Measurements from ENCODE around the gene DLX4.

DLX4 gene

DNA sequence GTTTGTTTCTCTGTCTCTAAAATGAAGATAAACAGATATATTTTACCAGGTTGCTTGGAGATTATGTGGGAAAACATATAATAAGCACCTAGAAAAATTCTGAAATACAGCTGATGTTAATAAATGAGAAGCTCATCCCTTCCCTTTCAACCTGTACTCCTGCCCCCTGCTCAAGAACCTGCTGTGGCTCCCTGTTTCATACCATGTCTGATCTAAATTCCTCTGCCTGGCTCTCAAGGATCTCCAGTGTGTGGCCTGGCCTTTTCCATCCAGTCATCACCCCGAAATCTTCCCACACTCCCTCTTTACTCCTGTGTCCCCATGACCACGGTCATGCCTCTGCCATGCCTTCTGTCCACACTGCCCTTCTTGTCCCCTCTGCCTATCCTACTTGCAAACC is 19.4 kb upstream of the DLX4 start:
- no peak for DNase-seq

GRCh38 chr17:49951362-49952082 is 17.5 kb upstream of the DLX4 start:
- no peak for DNase-seq

- peak; percentile 48 to 71 (median 60) for DNase-seq
Measured at GRCh38 chr17:49952209-49952911, 16.6 kb upstream of the DLX4 start.

DNA sequence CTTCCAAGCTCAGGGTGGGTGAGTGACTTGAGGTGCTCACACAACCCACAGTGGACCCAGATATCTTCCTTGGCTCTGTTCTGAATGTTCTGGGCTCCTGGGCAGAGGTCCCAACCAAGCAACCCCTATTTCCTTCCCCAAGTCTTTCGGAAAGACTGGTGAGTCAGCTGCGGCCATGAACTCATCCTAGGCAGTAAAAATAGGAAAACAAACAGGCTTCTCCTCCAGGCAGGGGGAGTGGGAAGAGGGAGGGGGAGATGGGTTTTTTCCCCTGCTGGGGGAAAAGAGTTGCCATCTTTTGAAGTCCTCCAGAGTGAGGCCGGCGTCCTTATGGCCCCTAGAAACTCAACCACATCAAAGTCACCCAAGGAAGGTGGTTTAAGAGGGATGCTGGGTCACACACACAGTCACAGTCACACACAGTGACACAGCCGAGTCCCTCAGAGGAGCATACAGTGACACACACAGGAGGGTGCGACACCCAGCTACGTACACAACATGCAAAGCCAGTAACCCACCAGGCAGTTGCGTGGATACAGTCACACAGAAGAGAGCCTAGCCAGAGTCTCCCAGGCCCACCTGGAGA is 16.0 kb upstream of the DLX4 start:
- DNase-seq = no peak

- DNase-seq = no peak
Measured at GRCh38 chr17:49955157-49955556, 13.8 kb upstream of the DLX4 start.

DNA sequence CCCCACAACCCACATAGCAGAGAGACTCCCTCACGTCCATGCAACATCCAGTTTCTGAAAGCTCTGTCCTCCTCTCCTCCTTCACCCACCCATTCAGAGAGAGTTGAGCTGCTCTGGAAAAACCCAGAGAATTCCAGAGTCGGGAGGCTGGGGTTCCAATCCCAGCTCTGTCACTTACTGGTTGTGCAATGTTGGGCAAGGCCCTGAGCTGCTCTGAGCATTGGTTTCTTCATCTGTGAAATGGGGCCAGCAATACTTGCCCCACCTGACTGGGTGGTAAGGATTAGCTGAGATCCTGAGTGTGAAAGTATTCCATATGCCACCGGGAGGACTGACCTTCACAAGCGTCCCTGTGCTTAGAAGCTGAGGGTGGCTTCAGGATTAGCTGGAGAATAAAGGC is 12.2 kb upstream of the DLX4 start:
- no peak for DNase-seq

GRCh38 chr17:49957350-49957749 is 11.6 kb upstream of the DLX4 start:
- DNase-seq = no peak

GRCh38 chr17:49958723-49959122 is 10.3 kb upstream of the DLX4 start:
- DNase-seq = no peak

DNA sequence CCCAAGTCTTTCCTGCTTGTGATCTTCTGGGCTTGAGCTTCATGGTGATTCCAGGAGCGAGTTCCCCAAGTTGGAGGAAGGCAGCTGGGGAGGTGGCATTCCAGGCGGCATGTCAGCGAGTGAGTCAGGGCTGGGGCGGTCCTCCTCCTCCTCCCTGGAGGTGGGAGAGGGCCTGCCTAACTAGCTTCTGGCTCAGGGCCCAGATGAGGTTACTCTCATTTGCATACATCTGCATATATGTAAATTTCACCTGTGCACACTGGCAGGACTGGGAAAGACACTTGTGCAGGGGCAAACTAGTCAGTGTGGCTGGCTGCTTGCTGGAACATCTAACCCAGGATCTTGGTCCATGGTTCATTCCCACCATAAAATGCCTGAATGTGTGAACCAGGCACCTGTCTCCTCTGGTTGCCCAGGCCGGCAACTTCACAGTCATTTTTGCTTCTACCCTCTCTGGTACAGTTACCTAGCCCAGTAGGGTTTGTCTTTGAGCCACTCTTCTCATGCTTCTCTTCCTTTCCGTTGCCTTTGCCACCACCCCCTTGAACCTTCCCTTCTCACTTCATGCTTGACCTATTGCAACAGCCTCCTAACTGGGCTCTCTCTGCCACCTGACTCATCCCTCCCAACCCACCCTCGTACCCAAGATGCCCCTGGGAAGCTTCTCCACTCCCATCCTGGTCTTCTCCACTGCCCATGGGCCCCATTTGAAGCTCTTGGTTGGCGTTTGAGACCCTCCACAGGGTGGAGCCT is 9.6 kb upstream of the DLX4 start:
- DNase-seq = no peak

GRCh38 chr17:49962599-49963308 is 6.2 kb upstream of the DLX4 start:
- DNase-seq = no peak

- no peak for DNase-seq
Measured at GRCh38 chr17:49963309-49963625, 5.7 kb upstream of the DLX4 start.

DNA sequence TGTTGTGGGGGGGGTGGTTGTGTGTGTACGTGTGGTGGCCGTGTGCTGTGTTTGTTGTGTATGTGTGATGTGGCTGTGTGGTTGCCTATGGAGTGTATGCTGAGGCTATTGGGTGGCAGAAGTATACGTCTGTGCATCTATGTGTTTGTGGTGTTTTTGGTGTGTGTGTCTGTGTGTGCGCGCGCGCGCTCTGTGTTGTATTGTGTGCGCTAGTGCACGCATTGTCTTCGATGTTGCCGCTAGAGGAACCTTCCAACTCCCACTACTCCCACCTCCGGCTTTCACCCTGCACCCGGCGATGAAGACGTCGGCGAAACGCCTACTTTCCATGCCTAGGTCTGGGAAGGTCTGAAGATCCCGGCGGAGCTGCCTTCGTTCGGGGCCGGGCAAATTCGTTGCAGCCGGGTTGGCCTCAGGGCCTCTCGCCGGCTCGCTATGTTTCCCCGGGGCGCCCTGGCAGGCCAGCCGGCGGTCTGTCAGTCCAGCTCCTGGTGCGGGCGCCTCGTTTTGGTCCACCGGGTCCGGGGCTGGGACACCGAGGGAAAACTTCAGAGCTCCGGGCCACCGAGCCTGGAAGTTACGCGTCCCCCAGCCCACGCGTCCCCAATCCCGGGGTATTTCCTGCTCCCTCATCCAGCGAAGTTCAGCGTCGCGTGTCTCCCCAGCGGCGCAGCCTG is 5.2 kb upstream of the DLX4 start:
- DNase-seq = no peak

DNA sequence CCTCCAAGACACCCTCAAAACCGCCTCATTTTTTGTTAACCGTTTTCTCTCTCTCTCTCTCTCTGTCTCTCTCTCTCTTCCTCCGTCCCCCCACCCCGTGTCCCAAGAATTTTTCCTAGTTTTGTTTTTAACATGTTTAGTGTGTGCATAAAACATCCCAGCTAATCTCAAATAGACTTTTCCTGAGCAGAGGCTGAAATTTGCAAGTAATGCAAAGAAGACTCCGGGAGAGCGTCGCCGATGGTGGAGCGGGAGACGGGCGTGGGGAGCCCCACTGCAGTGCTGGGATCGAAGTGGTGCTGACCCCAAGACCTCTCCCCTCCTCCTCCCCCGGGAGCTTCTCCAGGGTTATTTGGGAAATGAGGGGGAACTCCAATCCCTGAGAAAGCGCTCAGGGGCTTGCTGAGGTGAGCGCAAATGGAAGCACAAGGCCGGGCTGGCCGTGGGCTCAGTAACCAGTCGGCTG is 4.7 kb upstream of the DLX4 start:
- DNase-seq = no peak

GRCh38 chr17:49964769-49965523 is 4.0 kb upstream of the DLX4 start:
- DNase-seq = peak in 2 of 4 experiments; percentile 15 to 25

DNA sequence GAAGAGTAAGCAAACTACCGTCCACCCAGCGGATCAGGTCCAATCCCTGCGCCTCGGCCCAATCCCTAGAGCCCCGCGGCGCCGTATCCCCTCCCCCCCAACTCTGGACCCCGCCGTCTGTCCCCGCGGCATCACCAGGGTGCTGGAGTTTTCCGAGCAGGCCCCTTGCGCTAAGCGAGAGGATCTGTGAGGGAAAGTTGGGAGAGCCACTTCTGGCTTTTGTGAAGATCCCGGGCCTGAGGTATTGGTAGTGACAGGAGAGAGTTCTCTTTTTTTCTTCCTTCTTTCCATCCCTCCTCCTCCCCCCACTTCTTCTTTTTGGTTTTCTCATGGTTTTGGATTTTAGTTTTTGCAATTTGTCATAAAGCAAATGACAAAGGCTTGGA is 3.5 kb upstream of the DLX4 start:
- no peak for DNase-seq

DNA sequence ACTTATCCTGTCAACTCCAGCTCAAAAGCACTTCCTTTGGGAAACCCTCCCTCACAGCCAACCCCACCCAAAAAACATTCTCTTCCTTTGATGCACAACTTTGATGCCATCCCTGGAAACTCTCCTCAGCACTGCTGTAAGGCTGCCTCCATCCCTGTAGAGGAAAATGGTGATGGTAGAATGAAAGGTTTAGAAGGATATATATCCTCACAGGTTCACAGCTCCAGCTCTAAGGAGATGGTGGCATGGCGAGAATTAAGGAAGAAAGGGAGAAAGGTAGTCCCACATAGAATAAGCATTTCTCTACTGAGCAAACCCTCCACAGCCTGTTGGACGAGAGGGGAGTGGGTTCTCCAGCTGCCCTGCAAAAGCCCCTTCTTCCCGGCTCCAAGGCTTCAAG is 2.2 kb upstream of the DLX4 start:
- DNase-seq = no peak

GRCh38 chr17:49967205-49967604 is 1.8 kb upstream of the DLX4 start:
- no peak for DNase-seq

GRCh38 chr17:49967621-49968404 is 1.2 kb upstream of the DLX4 start:
- no peak for DNase-seq

DNA sequence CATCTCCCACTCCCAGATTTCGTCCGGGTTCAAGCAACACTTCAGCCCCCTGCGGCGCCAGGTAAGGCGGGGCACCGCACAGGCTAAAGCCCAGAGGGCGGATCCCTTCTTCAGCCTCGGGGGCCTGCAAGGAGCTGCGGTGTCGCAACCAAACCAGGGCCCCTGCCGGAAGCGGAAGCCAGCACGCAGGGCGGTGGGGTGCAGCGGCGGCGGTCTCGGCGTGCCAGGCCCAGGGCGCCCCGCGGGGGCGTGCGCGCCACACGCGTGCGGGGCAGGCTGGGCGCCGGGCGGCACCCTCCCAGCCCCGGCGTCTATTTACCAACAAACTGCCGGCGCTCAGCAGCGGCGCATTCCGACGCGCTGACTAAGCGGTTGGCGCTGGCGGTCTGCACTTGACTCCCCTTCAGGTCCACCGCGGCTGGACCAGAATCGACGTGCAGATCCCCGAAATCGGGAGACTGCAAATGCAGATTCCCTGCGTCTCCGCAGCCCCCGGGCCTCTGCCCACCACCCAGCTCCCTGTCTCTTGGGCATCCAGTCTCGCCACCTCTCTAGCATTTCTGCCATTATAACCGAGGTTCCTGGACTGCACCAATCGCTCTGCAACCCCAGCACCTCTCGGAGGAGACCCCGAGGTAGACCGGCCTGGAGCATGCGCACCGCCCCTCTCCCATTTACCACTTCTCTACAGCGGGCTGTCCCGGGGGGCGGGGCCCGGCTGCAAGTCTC is 421 bp upstream of the DLX4 start:
- DNase-seq = peak in 3 of 4 experiments; percentile 34 to 56 (median 54)

DNA sequence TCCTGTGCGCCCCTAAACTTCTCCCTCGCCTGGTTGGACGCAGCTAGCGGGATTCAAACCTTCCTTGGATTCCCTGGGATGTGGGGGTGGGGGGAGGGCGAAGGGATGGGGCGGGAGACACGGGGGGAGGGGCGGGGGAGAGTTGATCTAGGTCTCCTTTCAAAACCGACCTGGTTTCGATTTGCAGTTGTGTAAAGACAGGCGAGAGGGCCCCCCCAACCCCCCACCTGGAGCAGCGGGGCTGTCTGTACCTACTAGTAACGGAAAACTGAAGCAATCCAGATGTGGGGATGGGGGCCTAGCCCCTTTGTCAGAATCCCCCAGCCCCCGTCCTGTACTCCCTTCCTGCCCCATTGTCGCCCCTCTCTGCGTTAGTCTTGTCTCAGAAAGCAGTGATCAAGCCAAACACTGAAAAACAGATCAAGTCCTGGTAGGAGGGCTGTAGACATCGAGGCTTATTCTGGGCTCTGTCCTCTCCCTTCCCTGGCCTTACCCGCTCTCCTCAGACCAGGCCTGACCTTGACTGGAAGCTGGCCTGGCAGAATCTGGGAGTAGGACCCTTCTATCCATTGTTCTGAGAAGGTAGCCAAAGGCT is 902 bp downstream of the DLX4 start:
- no peak for DNase-seq

Measured in activated CD4-positive, CD25-positive, alpha-beta regulatory T cell (primary cell).